ENCODE data around the gene BRSK2.

Gene BRSK2

GRCh38 chr11:1437500-1437899, 47.8 kb downstream of the BRSK2 start:
- DNase-seq (ENCODE audit: low read depth): no peak

GRCh38 chr11:1438261-1438966, 48.7 kb downstream of the BRSK2 start:
- no peak for DNase-seq (ENCODE audit: low read depth)

- DNase-seq (ENCODE audit: low read depth): no peak
Measured at GRCh38 chr11:1438967-1439330, 49.2 kb downstream of the BRSK2 start.

GRCh38 chr11:1439341-1439740, 49.6 kb downstream of the BRSK2 start:
- DNase-seq (ENCODE audit: low read depth): no peak

GRCh38 chr11:1440066-1440465, 50.3 kb downstream of the BRSK2 start:
- DNase-seq (ENCODE audit: low read depth): no peak

- no peak for DNase-seq (ENCODE audit: low read depth)
Measured at GRCh38 chr11:1440496-1440895, 50.8 kb downstream of the BRSK2 start.

- DNase-seq (ENCODE audit: low read depth): no peak
Measured at GRCh38 chr11:1442163-1442562, 52.4 kb downstream of the BRSK2 start.

- DNase-seq (ENCODE audit: low read depth): no peak
Measured at GRCh38 chr11:1442807-1443366, 53.2 kb downstream of the BRSK2 start.

- no peak for DNase-seq (ENCODE audit: low read depth)
Measured at GRCh38 chr11:1443737-1444136, 54.0 kb downstream of the BRSK2 start.

GRCh38 chr11:1444321-1444720, 54.6 kb downstream of the BRSK2 start:
- no peak for DNase-seq (ENCODE audit: low read depth)

GRCh38 chr11:1444823-1445422, 55.2 kb downstream of the BRSK2 start:
- no peak for DNase-seq (ENCODE audit: low read depth)

GRCh38 chr11:1445741-1446445, 56.2 kb downstream of the BRSK2 start:
- DNase-seq (ENCODE audit: low read depth): no peak

- no peak for DNase-seq (ENCODE audit: low read depth)
Measured at GRCh38 chr11:1446623-1447022, 56.9 kb downstream of the BRSK2 start.

GRCh38 chr11:1447845-1448825, 58.4 kb downstream of the BRSK2 start:
- DNase-seq (ENCODE audit: low read depth): no peak

- no peak for DNase-seq (ENCODE audit: low read depth)
Measured at GRCh38 chr11:1448882-1449281, 59.1 kb downstream of the BRSK2 start.

- DNase-seq (ENCODE audit: low read depth): no peak
Measured at GRCh38 chr11:1449490-1450243, 59.9 kb downstream of the BRSK2 start.

GRCh38 chr11:1450344-1450875, 60.7 kb downstream of the BRSK2 start:
- DNase-seq (ENCODE audit: low read depth): no peak

- no peak for DNase-seq (ENCODE audit: low read depth)
Measured at GRCh38 chr11:1450949-1451710, 61.4 kb downstream of the BRSK2 start.

- DNase-seq (ENCODE audit: low read depth): no peak
Measured at GRCh38 chr11:1451781-1452470, 62.2 kb downstream of the BRSK2 start.

All from stromal cell of bone marrow (primary cell).